GM21447 (cell line): Measurements from ENCODE around the gene PNRC1.
A peak's percentile ranks its signal among the peaks of the same experiment; 100 is the strongest.
"Not testable (repeated sequence)": the region's sequence is repeated elsewhere in the genome, so short reads cannot be mapped to it uniquely, and the experiment has no call there.

Experiments used
- ATAC-seq: cut with Tn5 transposase; IDR thresholded peaks from one replicate; pipeline ENCODE4 v1.9.1; 2021; ENCODE audit not compliant: unreplicated experiment

The PNRC1 gene

DNA sequence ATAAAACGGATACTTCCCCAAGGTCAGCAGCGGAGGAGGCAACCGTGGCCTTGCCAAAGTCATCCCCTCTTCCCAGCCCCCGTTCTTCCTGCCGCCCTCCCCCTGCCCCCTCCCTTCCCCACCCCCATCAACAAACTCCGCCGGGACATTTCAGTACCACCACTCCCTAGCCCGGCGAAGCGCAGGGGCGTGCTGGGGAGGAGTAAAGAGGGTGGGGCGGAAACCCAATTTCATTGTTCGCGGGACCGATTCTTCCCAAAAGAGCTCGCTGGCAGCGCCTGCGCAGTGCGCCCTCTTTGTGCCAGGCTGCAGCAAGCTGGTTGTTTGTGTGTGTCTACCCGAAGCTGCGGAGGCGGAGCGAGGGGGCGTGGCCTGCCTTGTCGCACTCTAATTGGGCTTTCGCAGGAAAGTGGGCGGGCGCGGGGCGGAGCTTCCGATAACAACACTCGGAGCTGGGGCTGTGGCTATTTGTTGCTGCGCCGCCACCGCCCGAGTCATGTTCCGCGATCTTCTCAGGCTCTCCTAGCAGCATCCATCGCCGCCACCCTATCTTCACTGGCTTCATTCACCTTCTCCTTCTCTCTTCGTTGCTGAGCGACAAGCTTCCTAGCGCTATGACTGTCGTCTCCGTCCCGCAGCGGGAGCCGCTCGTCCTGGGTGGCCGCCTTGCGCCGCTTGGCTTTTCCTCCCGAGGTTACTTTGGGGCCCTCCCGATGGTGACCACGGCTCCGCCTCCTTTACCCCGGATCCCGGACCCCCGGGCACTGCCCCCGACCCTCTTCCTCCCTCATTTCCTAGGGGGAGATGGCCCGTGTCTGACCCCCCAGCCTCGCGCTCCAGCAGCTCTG is at the start of gene PNRC1:
Gene PNRC1, plus strand, starts transcription at position 471 of the 848 bp plus-strand sequence. Its CDS starts 144 bp downstream, at position 615.
- ATAC-seq = peak; percentile 73

DNA sequence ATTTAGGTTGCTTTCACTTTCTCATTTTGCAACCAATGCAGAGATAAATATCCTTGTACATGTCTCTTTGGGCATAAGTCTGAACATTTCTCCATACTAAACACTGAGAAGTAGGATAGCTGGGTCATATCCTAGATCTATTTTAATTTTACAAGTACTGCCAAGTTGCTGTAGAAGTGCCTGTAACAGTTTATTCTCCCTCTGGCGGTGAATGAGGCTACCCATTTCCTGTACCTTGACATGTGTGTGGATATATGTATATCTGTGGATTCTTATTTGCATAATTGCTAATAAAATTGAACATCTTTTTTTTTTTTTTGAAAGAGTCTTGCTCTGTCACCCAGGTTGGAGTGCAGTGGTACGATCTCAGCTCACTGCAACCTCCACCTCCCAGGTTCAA is 48.0 kb upstream of the PNRC1 start:
- no peak for ATAC-seq

DNA sequence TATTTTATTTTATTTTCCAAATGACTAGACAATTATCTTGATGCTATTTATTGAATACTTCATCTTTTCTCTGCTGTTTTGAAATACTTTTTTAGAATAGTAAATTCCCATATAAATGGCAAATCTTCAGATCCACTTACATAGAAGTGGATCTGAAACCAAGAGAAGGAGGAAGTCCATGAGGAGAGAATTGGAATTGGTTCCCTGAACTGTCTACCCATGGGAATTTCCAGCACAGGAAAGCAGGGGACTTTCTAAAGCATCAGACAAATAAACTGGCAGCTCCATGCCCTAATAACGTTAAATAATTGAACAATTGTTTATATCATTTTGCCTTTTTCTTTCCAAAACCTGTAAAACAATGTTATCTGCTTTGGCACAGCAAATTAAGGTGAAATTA is 47.1 kb upstream of the PNRC1 start:
- ATAC-seq = no peak

- not testable (repeated sequence) for ATAC-seq
These were observed 46.4 kb upstream of the PNRC1 start for GRCh38 chr6:89034116-89034515.

GRCh38 chr6:89034586-89035251 is 45.8 kb upstream of the PNRC1 start:
- ATAC-seq = no peak

GRCh38 chr6:89035252-89036101 is 45.1 kb upstream of the PNRC1 start:
- ATAC-seq = no peak

GRCh38 chr6:89037141-89037900 is 43.2 kb upstream of the PNRC1 start:
- ATAC-seq = no peak

DNA sequence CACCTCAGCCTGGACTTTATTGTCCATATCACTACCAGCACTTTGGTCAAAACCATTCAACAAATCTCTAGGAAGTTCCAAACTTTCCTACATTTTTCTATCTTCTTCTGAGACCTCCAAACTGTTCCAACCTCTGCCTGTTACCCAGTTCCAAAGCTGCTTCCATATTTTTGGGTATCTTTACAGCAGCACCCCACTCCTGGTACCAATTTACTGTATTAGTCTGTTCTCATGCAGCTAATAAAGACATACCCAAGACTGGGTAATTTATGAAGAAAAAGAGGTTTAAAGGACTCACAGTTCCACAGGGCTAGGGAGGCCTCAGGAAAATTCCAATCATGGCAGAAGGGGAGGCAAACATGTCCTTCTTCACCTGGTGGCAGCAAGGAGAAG is 42.7 kb upstream of the PNRC1 start:
- ATAC-seq = not testable (repeated sequence)

GRCh38 chr6:89042664-89043063 is 37.9 kb upstream of the PNRC1 start:
- ATAC-seq = no peak

- no peak for ATAC-seq
These were observed 36.1 kb upstream of the PNRC1 start for GRCh38 chr6:89044328-89045010.

- ATAC-seq = no peak
These were observed 35.6 kb upstream of the PNRC1 start for GRCh38 chr6:89045011-89045387.

DNA sequence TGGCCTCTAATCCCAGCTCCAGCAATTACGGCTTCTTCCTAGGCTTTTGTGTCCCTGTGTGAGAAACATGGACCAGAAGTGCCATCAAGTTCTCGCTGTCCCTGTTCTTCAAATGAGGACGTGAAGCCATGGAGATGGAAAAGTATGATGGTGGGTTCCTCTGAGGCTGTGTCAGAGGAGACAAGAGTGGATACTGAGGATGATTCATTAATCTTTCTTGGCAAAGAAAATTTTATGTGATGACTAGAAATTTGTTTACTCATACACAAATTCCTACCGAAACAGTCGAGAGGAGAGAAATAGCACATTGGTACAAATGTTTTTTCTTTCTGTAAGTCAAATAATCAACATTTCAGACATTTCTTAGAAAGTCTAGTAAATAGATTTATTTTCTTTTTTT is 35.0 kb upstream of the PNRC1 start:
- no peak for ATAC-seq

DNA sequence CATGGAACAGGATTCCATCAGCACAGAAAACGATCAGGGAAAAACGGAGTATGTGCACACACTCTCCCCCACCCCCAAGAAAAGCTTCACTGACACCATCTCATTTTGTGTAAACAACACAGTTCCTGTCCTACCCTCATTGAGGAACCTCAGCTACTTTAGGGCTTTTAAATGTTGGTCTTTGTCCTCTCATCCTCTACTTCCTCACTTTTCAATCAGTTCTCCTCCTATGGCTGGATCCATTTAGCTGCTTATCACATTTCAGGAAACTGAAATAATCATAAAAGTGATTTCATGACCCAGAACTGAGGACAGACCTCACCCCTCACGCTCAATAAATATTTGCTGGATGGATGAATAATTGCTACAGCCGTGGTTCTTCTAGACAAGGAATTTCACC is 33.1 kb upstream of the PNRC1 start:
- ATAC-seq = no peak

- no peak for ATAC-seq
These were observed 32.1 kb upstream of the PNRC1 start for GRCh38 chr6:89048288-89048923.

GRCh38 chr6:89048985-89049384 is 31.6 kb upstream of the PNRC1 start:
- no peak for ATAC-seq

DNA sequence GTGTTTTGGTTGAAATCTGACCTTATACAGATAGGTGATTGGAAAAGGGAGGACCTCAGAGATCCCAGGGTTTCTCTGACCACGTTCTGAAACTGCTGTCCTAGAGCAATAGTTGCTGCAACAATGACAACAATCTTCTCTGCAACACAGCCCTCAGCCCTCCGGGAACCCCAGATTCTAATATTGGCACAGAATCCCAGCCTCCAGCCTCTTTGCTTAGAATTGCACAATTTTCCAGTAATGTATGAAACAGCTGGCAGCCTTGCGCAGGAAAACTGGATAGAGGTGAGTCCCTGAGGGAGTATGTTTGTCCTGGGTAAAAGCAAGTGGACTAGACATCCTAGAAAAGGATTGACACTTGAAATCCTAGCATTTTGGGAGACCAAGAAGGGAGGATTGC is 30.4 kb upstream of the PNRC1 start:
- no peak for ATAC-seq

DNA sequence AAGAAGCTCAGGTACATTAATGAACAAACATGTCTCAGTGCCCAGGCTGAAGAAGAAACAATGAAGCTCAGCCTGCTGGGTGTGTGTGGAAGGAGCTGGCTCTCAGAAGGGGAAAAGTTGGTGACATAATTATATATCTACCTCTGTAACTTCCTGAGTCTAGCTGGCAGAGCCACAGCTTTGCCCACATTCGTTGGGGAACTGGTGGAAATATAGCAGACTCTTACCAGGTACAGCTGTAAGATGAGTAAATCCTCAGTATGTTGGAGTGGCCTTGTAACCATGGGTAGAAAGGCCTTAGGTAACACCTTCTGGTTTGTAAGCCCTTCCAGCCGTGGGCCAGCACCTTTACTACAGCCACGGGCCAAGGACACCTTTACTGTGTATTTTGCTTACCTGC is 29.9 kb upstream of the PNRC1 start:
- no peak for ATAC-seq

DNA sequence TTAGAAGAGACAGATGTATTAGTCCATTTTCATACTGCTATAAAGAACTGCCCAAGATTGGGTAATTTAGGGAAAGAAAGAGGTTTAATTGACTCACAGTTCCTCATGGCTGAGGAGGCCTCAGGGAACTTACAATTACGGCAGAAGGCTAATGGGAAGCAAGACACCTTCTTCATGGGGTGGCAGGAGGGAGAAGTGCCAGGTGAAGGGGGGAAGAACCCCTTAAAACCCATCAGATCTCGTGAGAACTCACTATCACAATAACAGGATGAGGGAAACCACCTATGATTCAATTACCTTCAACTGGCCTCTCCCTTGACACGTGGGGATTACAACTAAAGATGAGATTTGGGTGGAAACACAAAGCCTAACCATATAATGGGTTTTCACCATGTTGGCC is 28.9 kb upstream of the PNRC1 start:
- ATAC-seq = no peak

DNA sequence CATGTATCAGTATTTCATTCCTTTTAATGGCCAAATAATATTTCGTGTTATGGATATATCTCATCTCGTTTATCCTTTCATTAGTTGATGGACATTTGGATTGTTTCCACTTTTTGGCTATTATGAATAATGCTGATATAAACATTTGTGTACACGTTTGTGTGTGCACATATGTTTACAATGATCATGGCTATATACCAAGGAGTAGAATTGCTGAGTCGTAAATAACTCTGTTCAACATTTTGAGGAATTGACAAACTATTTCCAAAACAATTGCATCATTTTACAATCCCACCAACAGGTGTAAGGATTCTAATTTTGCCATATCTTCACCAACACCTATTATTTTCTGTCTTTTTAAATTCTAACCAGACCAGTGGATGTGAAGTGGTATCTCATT is 26.3 kb upstream of the PNRC1 start:
- ATAC-seq = no peak

- no peak for ATAC-seq
These were observed 22.8 kb upstream of the PNRC1 start for GRCh38 chr6:89057759-89058158.
